Lung (tissue), 12 donors: Measurements from ENCODE around the gene FAM136A. TPM values are rescaled to one million over a fixed set of nuclear protein-coding genes. Genes with fewer than 3 reads are reported as not detected.
"Not testable (repeated sequence)": the region's sequence is repeated elsewhere in the genome, so short reads cannot be mapped to it uniquely, and the experiment has no call there.

Source experiments
- ATAC-seq: fragments of 200-7000 bp; cut with Tn5 transposase; one replicate; pipeline ENCODE4 v1.9.1; 2020; ENCODE audit warnings: moderate number of reproducible peaks; ENCODE audit not compliant: insufficient read depth, low FRiP score
- DNase-seq, 3 donors: peaks; one replicate each; pipeline ENCODE4 v3.0.0-alpha.2; 2013 to 2017
- H3K27ac ChIP-seq, 2 donors: one replicate each; pipeline ENCODE4 v1.5.1; 2013; ENCODE audit warnings: mild to moderate bottlenecking in 2 of 2, moderate library complexity in 2 of 2, control low read depth in 1 of 2, inconsistent platforms in 1 of 2, low read depth in 1 of 2, low read length in 1 of 2
- H3K27me3 ChIP-seq, 3 donors: one replicate each; pipeline ENCODE4 v1.5.1; 2013; ENCODE audit warnings: low read length in 2 of 3; ENCODE audit not compliant: control insufficient read depth in 3 of 3, insufficient read depth in 3 of 3
- H3K36me3 ChIP-seq, 4 donors: one replicate each; pipeline ENCODE4 v1.5.1; 2013; ENCODE audit warnings: low read length in 4 of 4, mild to moderate bottlenecking in 1 of 4, moderate library complexity in 1 of 4; ENCODE audit not compliant: control insufficient read depth in 4 of 4, insufficient read depth in 4 of 4
- H3K4me1 ChIP-seq, 5 donors: one replicate each; pipeline ENCODE4 v1.5.1; 2013; ENCODE audit warnings: low read length in 5 of 5, mild to moderate bottlenecking in 2 of 5, moderate library complexity in 1 of 5; ENCODE audit not compliant: control insufficient read depth in 5 of 5, insufficient read depth in 5 of 5
- H3K4me3 ChIP-seq: one replicate; pipeline ENCODE4 v1.5.1; 2013; ENCODE audit warnings: mild to moderate bottlenecking, control low read depth, moderate library complexity
- H3K9ac ChIP-seq, 2 donors: one replicate each; pipeline ENCODE4 v1.5.1; 2013; ENCODE audit warnings: low read length in 2 of 2, control low read depth in 1 of 2; ENCODE audit not compliant: insufficient read depth in 1 of 2
- H3K9me3 ChIP-seq, 4 donors: one replicate each; pipeline ENCODE4 v1.5.1; 2013; ENCODE audit warnings: low read length in 3 of 4, mild to moderate bottlenecking in 1 of 4, moderate library complexity in 1 of 4; ENCODE audit not compliant: control insufficient read depth in 4 of 4, insufficient read depth in 3 of 4
- CTCF ChIP-seq: IDR thresholded peaks from 2 replicates; pipeline ENCODE4 v1.5.1; 2012; ENCODE audit warnings: mild to moderate bottlenecking; ENCODE audit errors: control extremely low read depth, extremely low read depth
- WGBS, 2 donors: extraction: QIAGEN DNeasy Blood & Tissue Kit; methylation state at CpG; one replicate each; pipeline ENCODE4 v1.1.7; 2013; 5-methylcytosine and 5-hydroxymethylcytosine counted together
- polyA plus RNA-seq, 2 donors: library from polyadenylated mRNA; stranded (reverse); fragments of 200-250 nt; gene quantifications; one replicate each; pipeline ENCODE4 v1.2.1, GENCODE V29; 2013
- total RNA-seq, 2 donors: library from RNA; depleted of rRNA in 1 of 2; stranded (reverse); fragments of >200 nt in 1 of 2; gene quantifications; one replicate each; pipeline ENCODE4 v1.2.1, GENCODE V29; 2014 to 2021
- donor health status: control.
- donor health status: control.
- donor health status: Bipolar disorder and iron deficiency.
- donor health status: healthy.
- donor health status: DM: yes; HTN: yes; CAD: no.

FAM136A gene
- total and polyA plus RNA-seq, 4 donors, result 23.7 to 37.0 (median 30.2) TPM

GRCh38 chr2:70270323-70270722 lies 31.5 kb downstream of the FAM136A start:
- no peak overlapping the region for H3K9ac ChIP-seq
- ATAC-seq (no peak), DNase-seq (no peak)

GRCh38 chr2:70269422-70270302 lies 32.2 kb downstream of the FAM136A start:
- H3K9ac ChIP-seq, H3K4me1 ChIP-seq, H3K4me3 ChIP-seq, ATAC-seq, H3K27me3 ChIP-seq, H3K27ac ChIP-seq, H3K9me3 ChIP-seq, DNase-seq: not testable (repeated sequence)
- WGBS, 2 donors, result 93 to 95% methylated on average over 18 of the region's 18 CpGs
- H3K36me3 ChIP-seq, result peaks cover 2 to 18% (median 8%) of the 10 kb centered on the region in 4 donors

More at GRCh38 chr2:70270323-70270722, 31.5 kb downstream of the FAM136A start:
- no peak overlapping the region for H3K27ac ChIP-seq
- H3K4me3 ChIP-seq, result no peak overlapping the region
- 80 to 88% methylated on average over 3 of the region's 3 CpGs for WGBS, 2 donors
- no peaks in the 10 kb centered on the region for H3K27me3 ChIP-seq
- H3K36me3 ChIP-seq, result peaks cover 5 to 19% (median 13%) of the 10 kb centered on the region in 4 donors
- peaks cover 0 to 2% (median 0%) of the 10 kb centered on the region in 5 donors for H3K4me1 ChIP-seq
- H3K9me3 ChIP-seq, result no peaks in the 10 kb centered on the region
- no peak for TF ChIP-seq CTCF

- H3K4me1 ChIP-seq, H3K4me3 ChIP-seq, ATAC-seq, H3K27ac ChIP-seq, H3K9ac ChIP-seq, DNase-seq, H3K9me3 ChIP-seq, H3K27me3 ChIP-seq: not testable (repeated sequence)
- H3K36me3 ChIP-seq, result peaks cover 2 to 26% (median 12%) of the 10 kb centered on the region in 4 donors
- WGBS, 2 donors, result 97 to 98% methylated on average over 24 to 30 of the region's 30 CpGs
Measured at GRCh38 chr2:70266925-70267324, 34.9 kb downstream of the FAM136A start.

GRCh38 chr2:70261501-70261900 lies 40.4 kb downstream of the FAM136A start:
- no peak for TF ChIP-seq CTCF

More at GRCh38 chr2:70261501-70261900, 40.4 kb downstream of the FAM136A start:
- Histone ChIP-seq H3K9me3 (peaks cover 0 to 2% (median 0%) of the 10 kb centered on the region in 4 donors), H3K4me3 (no peak overlapping the region), H3K27me3 (no peaks in the 10 kb centered on the region), H3K4me1 (peaks cover 0 to 19% (median 8%) of the 10 kb centered on the region in 5 donors), H3K9ac (no peak overlapping the region), H3K36me3 (peaks cover 4 to 36% (median 16%) of the 10 kb centered on the region in 4 donors), H3K27ac (no peak overlapping the region)
- 79 to 91% methylated on average over 1 of the region's 1 CpG for WGBS, 2 donors
- ATAC-seq (no peak), DNase-seq (no peak)
